ENCODE data around the gene PRDM11.
A peak's percentile ranks its signal among the peaks of the same experiment; 100 is the strongest.
"Not testable (repeated sequence)": the region's sequence is repeated elsewhere in the genome, so short reads cannot be mapped to it uniquely, and the experiment has no call there.

Gene PRDM11

GRCh38 chr11:45232341-45233080 lies 86.1 kb downstream of the PRDM11 start:
- no peak for DNase-seq

- DNase-seq: peak in 24 of 51 donors; percentile 2 to 61 (median 22)
Measured at GRCh38 chr11:45233121-45233803, 86.8 kb downstream of the PRDM11 start.

DNA sequence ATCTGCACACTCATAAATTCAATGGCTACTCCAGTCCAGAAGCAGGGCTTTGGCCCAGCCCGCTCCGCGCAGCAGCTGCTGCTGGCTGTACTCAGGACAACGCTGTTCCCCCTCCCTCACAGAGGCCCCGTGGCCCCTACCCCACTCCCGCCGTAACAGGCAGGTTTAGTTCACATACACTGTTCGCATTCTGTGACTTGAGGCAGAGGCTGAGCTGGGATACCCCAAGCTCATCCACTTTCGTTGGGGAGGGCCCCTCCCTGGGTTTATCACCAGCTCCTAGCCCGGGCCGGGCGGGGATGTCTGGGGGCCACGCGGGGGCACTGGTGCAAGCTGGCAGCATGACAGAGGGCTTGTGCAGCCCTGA lies 87.3 kb downstream of the PRDM11 start:
- no peak for DNase-seq

GRCh38 chr11:45234306-45235006 lies 88.0 kb downstream of the PRDM11 start:
- no peak for DNase-seq

DNA sequence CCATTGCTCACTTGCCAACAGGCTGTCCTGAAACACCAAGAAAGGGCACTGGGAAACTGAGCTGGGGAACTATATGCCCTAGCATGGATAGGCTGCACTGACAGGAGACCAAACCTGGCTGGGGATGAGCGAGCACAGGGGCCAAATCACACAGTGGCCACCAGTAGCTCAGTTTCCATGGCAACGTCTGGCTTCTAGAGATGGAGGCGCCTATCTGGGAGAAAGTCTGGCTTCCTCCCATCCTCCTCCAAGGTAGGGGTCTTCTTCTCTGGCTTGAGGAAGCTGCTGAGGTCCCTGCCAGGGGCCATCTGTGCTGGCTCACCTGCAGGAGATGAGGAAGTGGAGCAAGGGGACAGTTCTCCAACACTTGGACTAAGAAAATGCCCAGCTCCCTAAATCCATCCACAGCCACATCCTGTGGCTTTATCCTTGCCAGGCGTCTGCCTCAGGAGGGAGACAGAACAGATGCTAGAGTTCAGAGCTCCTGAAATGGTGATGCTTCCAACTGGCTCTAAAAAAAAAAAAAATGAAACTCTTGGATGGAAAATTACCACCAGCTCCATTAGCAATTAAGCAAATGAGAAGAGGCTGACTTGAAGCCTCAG lies 91.4 kb downstream of the PRDM11 start:
- peak in 6 of 51 donors; percentile 6 to 32 (median 16) for DNase-seq

DNA sequence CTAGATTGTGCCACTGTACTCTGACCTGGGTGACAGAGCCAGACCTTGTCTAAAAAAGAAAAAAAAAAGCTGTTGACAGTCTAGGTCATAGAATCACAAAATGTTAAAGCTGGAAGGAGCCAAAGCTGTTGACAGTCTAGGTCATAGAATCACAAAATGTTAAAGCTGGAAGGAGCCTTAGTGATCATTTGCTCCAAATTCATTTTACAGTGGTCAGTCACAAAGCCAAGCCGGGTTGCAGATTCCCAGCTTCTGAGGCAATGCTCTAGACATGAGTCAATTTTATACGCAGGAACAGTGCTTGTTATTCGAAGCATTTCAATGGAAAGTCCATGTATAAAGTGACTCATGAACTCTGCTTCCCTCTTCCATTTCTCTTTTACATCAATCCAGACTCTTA lies 92.3 kb downstream of the PRDM11 start:
- DNase-seq: no peak

DNA sequence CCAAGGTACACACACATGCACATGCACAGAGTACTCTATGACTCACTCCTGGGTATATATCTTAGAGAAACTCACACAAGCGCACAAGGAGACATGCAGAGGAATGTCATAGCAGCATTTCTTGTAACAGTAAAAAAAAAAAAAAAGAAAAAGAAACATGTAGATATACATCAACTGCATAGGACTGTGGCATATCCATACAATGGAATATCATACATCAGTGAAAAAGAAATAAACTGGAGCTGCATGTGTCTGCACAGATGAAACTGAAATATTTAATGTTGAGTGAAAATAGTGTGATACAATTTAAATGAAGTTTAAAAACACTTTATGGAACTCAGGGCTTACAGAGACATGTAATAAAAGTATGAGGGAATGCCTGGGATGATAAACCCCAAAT lies 93.3 kb downstream of the PRDM11 start:
- DNase-seq: no peak

GRCh38 chr11:45243967-45244366 lies 97.5 kb downstream of the PRDM11 start:
- DNase-seq: no peak

- DNase-seq: no peak
Measured at GRCh38 chr11:45245218-45246045, 99.0 kb downstream of the PRDM11 start.

DNA sequence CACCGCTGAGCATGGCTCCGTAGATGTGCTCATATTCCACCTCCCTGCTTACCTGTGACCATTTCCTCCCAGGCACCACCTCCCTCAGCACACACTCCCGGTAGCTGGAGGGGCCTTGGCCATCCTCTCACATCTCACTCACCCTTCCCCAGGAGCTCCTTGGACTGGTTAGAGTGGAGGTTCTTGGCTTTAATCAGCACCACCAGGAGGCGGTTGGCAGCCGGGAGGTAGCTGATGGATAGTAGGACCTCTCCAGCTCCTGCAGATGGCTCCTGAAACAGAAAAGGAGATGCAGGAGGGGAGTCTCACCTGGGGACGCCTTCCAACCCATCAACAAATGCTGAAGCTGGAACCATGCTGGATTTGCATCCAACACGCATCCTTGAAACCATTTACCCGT lies 99.8 kb downstream of the PRDM11 start:
- DNase-seq: no peak

DNA sequence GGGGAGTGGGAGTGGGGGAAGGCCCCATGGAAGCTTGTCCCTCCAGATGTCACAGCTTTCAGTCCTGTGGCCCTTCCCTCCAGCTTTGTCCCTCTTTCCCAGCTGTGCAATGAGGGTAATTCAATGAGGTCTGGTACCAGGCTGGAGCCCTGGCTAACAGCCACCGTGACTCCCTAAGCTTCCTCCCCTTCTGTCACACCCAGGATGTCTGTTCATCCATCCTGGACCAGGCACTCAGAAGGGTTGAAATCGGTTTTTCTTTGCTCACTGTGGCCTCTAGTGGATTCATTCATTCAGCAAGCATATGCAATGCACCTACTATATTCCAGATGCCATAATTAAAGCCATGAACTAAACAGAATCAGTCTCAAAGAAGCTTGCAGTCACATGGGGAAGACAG lies 101.0 kb downstream of the PRDM11 start:
- no peak for DNase-seq

GRCh38 chr11:45248501-45249011 lies 102.1 kb downstream of the PRDM11 start:
- no peak for DNase-seq

GRCh38 chr11:45249372-45249771 lies 102.9 kb downstream of the PRDM11 start:
- DNase-seq: not testable (repeated sequence)

DNA sequence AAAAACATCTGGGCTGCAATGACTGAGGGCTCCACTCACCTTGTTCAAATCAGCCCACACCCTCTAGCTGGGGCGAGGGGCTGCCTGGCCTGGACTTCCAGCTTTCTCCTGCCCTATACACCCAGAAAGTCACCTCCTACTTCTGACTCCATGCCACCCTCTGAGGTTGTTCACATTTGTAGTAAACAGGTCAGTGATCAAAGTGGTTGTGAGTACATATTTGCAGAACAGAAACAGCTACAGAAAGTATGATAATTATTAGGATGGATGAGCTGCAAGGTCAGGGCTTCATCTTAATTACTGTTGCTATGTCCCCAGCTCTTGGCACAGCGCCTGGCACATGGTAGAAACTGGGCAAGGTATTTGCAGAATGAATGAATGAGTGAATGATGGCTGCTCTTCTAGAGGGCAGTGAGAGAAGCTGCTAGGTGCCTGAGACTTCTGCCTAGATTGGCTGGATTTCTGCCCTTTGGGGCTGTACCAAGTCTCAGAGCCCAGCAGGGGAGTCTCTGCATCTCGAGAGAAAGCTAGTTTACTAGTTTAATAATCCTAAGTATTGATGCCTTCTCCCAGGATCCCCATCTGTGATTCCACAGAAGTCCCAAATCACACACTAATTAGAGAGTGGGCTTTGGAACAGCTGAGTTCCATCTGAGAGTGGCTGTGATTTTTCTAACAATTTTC lies 103.7 kb downstream of the PRDM11 start:
- no peak for DNase-seq

DNA sequence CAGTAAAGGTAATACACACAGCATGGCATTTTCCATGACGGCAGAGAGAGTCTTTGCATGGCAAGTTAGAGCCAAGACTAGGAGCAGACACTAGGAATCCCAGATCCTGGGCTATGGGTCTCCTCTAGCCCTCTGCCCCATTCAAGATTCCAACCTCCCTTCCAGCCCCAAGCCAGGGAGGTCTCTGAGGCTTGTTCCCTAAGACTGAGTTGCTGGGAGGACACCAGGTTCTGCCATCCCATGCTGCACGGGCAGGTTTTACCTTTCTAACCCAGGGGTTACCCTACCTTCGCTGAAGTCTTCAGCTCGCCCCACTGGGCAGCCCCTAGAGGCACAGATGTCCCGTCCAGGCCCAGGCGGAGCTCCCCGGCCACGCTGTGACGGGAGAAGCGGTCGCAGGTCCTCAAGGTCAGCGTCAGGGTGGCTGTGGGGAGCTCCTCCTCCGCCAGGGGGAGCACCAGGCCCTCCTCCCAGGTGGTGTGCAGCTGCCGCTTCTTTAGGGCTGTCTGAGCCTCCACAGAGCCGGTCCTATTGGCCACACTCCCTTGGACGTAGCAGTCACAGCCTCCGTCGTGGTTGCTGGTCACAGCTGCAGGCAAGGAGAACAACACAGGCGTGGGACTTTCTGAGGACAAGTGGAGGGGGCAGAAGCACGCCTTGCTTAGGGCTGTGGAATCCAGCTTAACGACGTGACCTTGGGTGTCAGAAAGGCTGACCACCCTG lies 105.9 kb downstream of the PRDM11 start:
- no peak for DNase-seq

GRCh38 chr11:45252877-45253276 lies 106.4 kb downstream of the PRDM11 start:
- no peak for DNase-seq

DNA sequence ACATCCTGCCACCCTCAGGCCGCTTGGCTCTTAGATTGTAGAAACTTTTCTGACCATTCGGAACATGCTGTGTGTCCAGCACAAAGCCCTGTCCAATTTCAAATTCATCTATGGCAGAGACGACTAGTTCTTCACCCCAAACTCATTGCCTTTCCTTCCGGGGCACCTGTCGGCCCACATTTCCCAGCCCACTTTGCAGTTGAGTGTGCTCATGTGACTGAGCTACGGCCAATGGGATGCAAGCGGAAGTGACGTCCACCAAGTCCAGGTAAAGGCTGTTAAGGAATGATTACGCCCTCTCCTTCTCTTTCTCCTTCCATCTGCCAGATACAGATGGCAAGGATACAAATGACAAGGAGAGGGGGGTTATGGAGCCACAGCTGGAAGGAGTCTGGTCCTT lies 107.2 kb downstream of the PRDM11 start:
- no peak for DNase-seq

- no peak for DNase-seq
Measured at GRCh38 chr11:45254070-45254469, 107.6 kb downstream of the PRDM11 start.

DNA sequence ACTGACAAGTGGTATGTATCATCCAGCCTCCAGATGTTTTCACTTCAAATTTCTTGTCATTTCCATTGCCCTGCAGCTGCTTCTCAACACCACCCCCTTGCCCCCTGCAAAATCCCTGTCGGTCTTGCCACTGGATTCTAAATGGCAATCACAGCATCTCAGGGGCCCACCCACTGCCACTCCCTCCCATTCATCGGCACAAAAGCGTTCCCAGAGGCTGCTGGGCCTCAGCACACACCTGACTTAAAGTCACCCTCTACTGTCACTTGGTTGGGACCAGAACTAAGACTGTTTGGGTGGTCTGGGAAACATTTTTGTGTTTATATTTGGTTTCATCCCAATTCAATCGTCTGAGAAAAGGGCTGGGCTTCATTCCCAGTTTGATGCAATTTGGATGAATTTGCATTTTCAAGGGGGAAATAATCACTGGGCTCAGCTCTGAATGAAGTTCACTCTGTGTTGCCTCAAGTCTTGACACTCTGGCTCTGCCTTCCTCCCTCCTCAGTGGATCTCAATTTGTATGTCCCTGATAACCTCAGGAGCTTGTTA lies 112.6 kb downstream of the PRDM11 start:
- no peak for DNase-seq

All from hypothalamus (tissue), 51 donors.